ENCODE results near the gene TPM1. TPM values are rescaled to one million over a fixed set of nuclear protein-coding genes. Genes with fewer than 3 reads are reported as not detected.

Gene TPM1
- total and polyA plus RNA-seq, 3 experiments from 2014 or later, result 8.3 to 9.9 (median 9.4) TPM

DNA sequence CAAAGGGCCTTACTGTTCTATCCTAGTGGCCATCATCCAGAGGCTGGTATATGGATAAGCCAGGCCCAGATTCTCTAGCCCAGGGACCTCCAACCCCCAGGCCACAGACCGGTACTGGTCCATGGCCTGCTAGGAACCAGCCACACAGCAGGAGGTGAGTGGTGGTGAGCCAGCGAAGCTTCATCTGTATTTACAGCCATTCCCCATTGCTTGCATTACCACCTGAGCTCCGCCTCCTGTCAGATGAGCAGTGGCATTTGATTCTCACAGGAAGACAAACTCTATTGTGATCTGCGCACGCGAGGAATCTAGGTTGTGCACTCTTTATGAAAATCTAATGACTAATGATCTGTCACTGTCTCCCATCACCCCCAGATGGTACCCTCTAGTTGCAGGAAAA, 30.1 kb upstream of the TPM1 start:
- no peak overlapping the region for H3K27ac ChIP-seq (ENCODE audit: low read depth, low read length)
- H3K27ac Mint-ChIP-seq, result no peak overlapping the region
- no peak for DNase-seq
- no peaks in the 10 kb centered on the region for H3K27me3 ChIP-seq (ENCODE audit: insufficient read depth, low read length, poor library complexity, severe bottlenecking)
- no peaks in the 10 kb centered on the region for H3K36me3 Mint-ChIP-seq
- H3K4me1 ChIP-seq (ENCODE audit: insufficient read depth, low read length), result no peaks in the 10 kb centered on the region
- CTCF ChIA-PET, result no interaction called here
- H3K36me3 ChIP-seq (ENCODE audit: insufficient read depth, low read length), result no peaks in the 10 kb centered on the region
- H3K4me3 Mint-ChIP-seq, result no peak overlapping the region
- H3K9me3 Mint-ChIP-seq, result no peaks in the 10 kb centered on the region
- H3K4me1 Mint-ChIP-seq, result no peaks in the 10 kb centered on the region
- no peak overlapping the region for H3K4me3 ChIP-seq (ENCODE audit: low read length)
- no peaks in the 10 kb centered on the region for H3K9me3 ChIP-seq (ENCODE audit: low read length)
- POLR2A ChIA-PET, result no interaction called here
- peaks cover 1 to 17% of the 10 kb centered on the region in 2 donors for H3K27me3 Mint-ChIP-seq

DNA sequence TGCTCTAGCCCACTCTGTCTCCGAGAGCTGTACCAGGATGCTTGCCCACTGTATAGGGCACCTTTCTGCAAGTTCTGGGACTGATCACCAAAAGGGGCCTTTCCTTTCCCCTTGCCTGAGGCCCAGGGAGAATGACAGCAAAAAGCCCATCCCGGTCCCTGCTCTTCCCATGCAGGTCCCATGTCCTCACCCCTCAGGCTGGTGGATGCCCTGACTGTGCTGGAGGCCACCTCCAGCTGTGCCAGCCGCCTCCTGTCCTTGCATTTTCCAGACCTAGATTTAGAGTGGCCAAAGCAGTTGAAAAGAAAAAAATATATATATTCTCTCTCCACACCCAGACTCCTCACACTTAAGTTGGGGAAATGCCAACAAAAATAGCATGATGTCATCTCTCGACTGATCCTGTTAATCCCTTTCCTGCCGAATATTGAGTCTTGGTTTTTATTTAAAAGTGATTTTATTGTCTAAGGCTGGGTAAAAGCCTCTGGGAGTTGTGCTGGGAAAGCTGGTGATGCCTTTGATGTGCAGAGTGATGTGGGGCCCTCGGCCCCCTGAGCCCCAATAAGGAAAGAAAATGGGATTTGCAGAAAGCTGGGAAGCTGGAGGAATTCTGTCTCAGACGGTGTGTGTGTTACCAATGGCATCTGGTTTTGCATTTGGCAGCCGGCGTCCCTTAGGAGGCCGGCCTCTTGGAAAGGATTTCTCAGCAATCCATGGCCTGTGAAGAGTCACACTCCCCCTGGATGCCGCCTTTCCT, 29.3 kb upstream of the TPM1 start:
- H3K36me3 ChIP-seq (ENCODE audit: insufficient read depth, low read length), result no peaks in the 10 kb centered on the region
- H3K36me3 Mint-ChIP-seq, result no peaks in the 10 kb centered on the region
- H3K4me1 Mint-ChIP-seq, result no peaks in the 10 kb centered on the region
- ChIA-PET CTCF (no interaction called here), POLR2A (no interaction called here)
- no peak overlapping the region for H3K4me3 Mint-ChIP-seq
- H3K4me3 ChIP-seq (ENCODE audit: low read length), result no peak overlapping the region
- H3K9me3 ChIP-seq (ENCODE audit: low read length), result no peaks in the 10 kb centered on the region
- no peaks in the 10 kb centered on the region for H3K4me1 ChIP-seq (ENCODE audit: insufficient read depth, low read length)
- H3K27me3 Mint-ChIP-seq, result peaks cover 1 to 15% of the 10 kb centered on the region in 2 donors
- H3K27ac ChIP-seq (ENCODE audit: low read depth, low read length), result no peak overlapping the region
- no peaks in the 10 kb centered on the region for H3K27me3 ChIP-seq (ENCODE audit: insufficient read depth, low read length, poor library complexity, severe bottlenecking)
- no peaks in the 10 kb centered on the region for H3K9me3 Mint-ChIP-seq
- no peak for DNase-seq
- H3K27ac Mint-ChIP-seq, result peak overlapping the region in 1 of 8 donors; percentile 59

DNA sequence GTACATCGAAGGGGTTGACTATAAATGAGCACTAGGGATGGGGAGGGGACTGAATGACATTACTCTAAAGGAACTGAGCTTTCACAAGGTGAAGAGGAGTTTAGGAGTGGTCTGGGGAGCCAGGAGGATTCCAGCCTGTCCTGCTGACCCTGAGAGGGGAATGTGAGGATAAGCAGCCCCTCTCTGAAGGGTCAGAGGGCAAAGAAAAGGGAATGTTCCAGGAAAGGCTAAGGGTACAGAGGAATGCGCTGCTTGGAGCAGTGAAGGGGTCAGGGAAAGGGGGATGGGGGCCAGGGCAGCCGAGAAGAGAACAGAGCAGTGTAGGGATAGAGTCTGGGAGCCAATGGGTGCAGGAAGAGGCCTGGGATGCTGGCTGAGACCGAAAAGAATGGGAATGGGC, 28.0 kb upstream of the TPM1 start:
- Mint-ChIP-seq H3K36me3 (no peaks in the 10 kb centered on the region), H3K9me3 (no peaks in the 10 kb centered on the region), H3K4me1 (no peaks in the 10 kb centered on the region), H3K27me3 (peaks cover 1 to 9% of the 10 kb centered on the region in 2 donors), H3K4me3 (no peak overlapping the region), H3K27ac (no peak overlapping the region)
- Histone ChIP-seq H3K4me1 (ENCODE audit: insufficient read depth, low read length) (no peaks in the 10 kb centered on the region), H3K4me3 (ENCODE audit: low read length) (no peak overlapping the region), H3K9me3 (ENCODE audit: low read length) (no peaks in the 10 kb centered on the region), H3K27me3 (ENCODE audit: insufficient read depth, low read length, poor library complexity, severe bottlenecking) (no peaks in the 10 kb centered on the region), H3K27ac (ENCODE audit: low read depth, low read length) (no peak overlapping the region), H3K36me3 (ENCODE audit: insufficient read depth, low read length) (no peaks in the 10 kb centered on the region)
- DNase-seq, result no peak
- CTCF ChIA-PET, result no interaction called here
- POLR2A ChIA-PET, result no interaction called here

DNA sequence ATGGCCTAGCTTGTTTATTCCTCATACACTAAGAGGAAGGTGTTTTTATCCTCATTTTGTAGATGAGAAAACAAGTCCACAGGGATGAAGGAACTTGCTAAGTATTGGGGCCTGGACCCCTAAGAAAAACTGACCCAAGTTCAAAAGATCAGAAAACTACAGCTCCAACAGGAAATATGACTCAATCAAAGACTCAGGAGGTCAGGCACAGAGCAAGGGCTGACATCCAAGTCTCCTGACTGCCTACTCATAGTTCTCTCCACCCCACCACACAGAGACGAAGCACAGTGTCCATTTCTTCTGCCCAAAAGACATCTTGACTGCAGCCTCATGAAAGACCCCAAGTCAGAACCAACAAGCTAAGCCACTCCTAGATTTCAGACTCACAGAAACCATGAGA, 26.9 kb upstream of the TPM1 start:
- Histone ChIP-seq H3K4me3 (ENCODE audit: low read length) (no peak overlapping the region), H3K27me3 (ENCODE audit: insufficient read depth, low read length, poor library complexity, severe bottlenecking) (no peaks in the 10 kb centered on the region), H3K4me1 (ENCODE audit: insufficient read depth, low read length) (no peaks in the 10 kb centered on the region), H3K9me3 (ENCODE audit: low read length) (no peaks in the 10 kb centered on the region), H3K27ac (ENCODE audit: low read depth, low read length) (no peak overlapping the region), H3K36me3 (ENCODE audit: insufficient read depth, low read length) (no peaks in the 10 kb centered on the region)
- Mint-ChIP-seq H3K36me3 (no peaks in the 10 kb centered on the region), H3K27ac (no peak overlapping the region), H3K27me3 (peaks cover 1 to 3% of the 10 kb centered on the region in 2 donors), H3K4me1 (no peaks in the 10 kb centered on the region), H3K9me3 (no peaks in the 10 kb centered on the region), H3K4me3 (no peak overlapping the region)
- no peak for DNase-seq
- CTCF ChIA-PET, result no interaction called here
- POLR2A ChIA-PET, result no interaction called here

DNA sequence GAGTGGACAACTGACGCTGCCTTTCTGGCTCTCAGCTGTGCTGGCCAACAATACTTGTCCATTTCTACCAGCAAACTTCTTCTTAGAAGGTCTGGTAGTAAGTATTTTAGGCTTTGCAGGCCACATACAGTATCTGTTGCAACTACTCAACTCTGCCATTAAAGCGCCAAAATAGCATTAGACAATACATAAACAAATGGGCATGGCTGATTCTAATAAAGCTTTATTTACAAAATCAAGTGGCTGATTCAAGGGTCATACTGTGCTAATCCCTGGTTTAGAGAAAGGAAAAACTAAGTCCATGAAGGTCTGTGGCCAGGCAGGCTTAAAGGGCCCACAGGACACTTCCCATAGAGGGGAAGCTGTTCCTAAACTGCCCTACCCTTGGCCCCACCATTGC, 26.3 kb upstream of the TPM1 start:
- Histone ChIP-seq H3K4me1 (ENCODE audit: insufficient read depth, low read length) (no peaks in the 10 kb centered on the region), H3K27me3 (ENCODE audit: insufficient read depth, low read length, poor library complexity, severe bottlenecking) (no peaks in the 10 kb centered on the region), H3K9me3 (ENCODE audit: low read length) (no peaks in the 10 kb centered on the region), H3K27ac (ENCODE audit: low read depth, low read length) (no peak overlapping the region), H3K4me3 (ENCODE audit: low read length) (no peak overlapping the region), H3K36me3 (ENCODE audit: insufficient read depth, low read length) (no peaks in the 10 kb centered on the region)
- Mint-ChIP-seq H3K27me3 (peaks cover 0 to 1% of the 10 kb centered on the region in 2 donors), H3K27ac (no peak overlapping the region), H3K4me3 (no peak overlapping the region), H3K9me3 (no peaks in the 10 kb centered on the region), H3K36me3 (no peaks in the 10 kb centered on the region), H3K4me1 (no peaks in the 10 kb centered on the region)
- POLR2A ChIA-PET, result no interaction called here
- DNase-seq, result no peak
- CTCF ChIA-PET, result no interaction called here

DNA sequence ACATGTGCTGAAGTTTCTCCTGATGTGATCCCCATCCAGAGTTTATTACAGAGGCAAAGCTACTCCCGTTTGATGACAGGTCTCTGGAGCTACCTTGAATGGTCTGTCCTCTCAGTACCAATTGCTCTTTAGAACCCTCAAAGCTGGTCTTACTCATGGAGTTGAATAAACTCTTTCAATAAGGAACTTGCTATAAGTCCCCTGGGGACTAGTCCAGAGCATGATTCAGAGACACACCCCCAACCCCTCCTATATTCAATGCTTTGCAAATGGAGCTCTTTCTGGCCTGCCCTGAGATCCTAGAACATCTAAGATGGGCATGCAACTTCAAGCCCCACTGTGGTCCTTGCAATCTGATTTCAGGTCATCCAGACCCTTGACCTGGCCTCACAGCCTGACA, 23.9 kb upstream of the TPM1 start:
- Mint-ChIP-seq H3K27me3 (peaks cover 0 to 3% of the 10 kb centered on the region in 2 donors), H3K9me3 (no peaks in the 10 kb centered on the region), H3K27ac (no peak overlapping the region), H3K4me3 (no peak overlapping the region), H3K36me3 (no peaks in the 10 kb centered on the region), H3K4me1 (no peaks in the 10 kb centered on the region)
- Histone ChIP-seq H3K27me3 (ENCODE audit: insufficient read depth, low read length, poor library complexity, severe bottlenecking) (no peaks in the 10 kb centered on the region), H3K27ac (ENCODE audit: low read depth, low read length) (no peak overlapping the region), H3K9me3 (ENCODE audit: low read length) (no peaks in the 10 kb centered on the region), H3K4me1 (ENCODE audit: insufficient read depth, low read length) (no peaks in the 10 kb centered on the region), H3K36me3 (ENCODE audit: insufficient read depth, low read length) (no peaks in the 10 kb centered on the region), H3K4me3 (ENCODE audit: low read length) (no peak overlapping the region)
- ChIA-PET POLR2A (no interaction called here), CTCF (no interaction called here)
- DNase-seq, result no peak

- Mint-ChIP-seq H3K4me1 (no peaks in the 10 kb centered on the region), H3K27me3 (peaks cover 0 to 3% of the 10 kb centered on the region in 2 donors), H3K4me3 (no peak overlapping the region), H3K9me3 (no peaks in the 10 kb centered on the region), H3K36me3 (no peaks in the 10 kb centered on the region), H3K27ac (no peak overlapping the region)
- Histone ChIP-seq H3K9me3 (ENCODE audit: low read length) (no peaks in the 10 kb centered on the region), H3K4me1 (ENCODE audit: insufficient read depth, low read length) (no peaks in the 10 kb centered on the region), H3K27ac (ENCODE audit: low read depth, low read length) (no peak overlapping the region), H3K27me3 (ENCODE audit: insufficient read depth, low read length, poor library complexity, severe bottlenecking) (no peaks in the 10 kb centered on the region), H3K36me3 (ENCODE audit: insufficient read depth, low read length) (no peaks in the 10 kb centered on the region), H3K4me3 (ENCODE audit: low read length) (no peak overlapping the region)
- ChIA-PET CTCF (no interaction called here), POLR2A (no interaction called here)
- no peak for DNase-seq
Observed at GRCh38 chr15:63019511-63020109, 22.9 kb upstream of the TPM1 start.

- no peaks in the 10 kb centered on the region for H3K4me1 Mint-ChIP-seq
- no peaks in the 10 kb centered on the region for H3K27me3 ChIP-seq (ENCODE audit: insufficient read depth, low read length, poor library complexity, severe bottlenecking)
- H3K36me3 Mint-ChIP-seq, result no peaks in the 10 kb centered on the region
- H3K9me3 Mint-ChIP-seq, result no peaks in the 10 kb centered on the region
- ChIA-PET POLR2A (no interaction called here), CTCF (no interaction called here)
- no peaks in the 10 kb centered on the region for H3K9me3 ChIP-seq (ENCODE audit: low read length)
- no peaks in the 10 kb centered on the region for H3K4me1 ChIP-seq (ENCODE audit: insufficient read depth, low read length)
- H3K27me3 Mint-ChIP-seq, result peaks cover 3% of the 10 kb centered on the region in 2 donors
- H3K27ac Mint-ChIP-seq, result no peak overlapping the region
- H3K4me3 ChIP-seq (ENCODE audit: low read length), result no peak overlapping the region
- no peak overlapping the region for H3K4me3 Mint-ChIP-seq
- no peaks in the 10 kb centered on the region for H3K36me3 ChIP-seq (ENCODE audit: insufficient read depth, low read length)
- DNase-seq, result no peak
- H3K27ac ChIP-seq (ENCODE audit: low read depth, low read length), result no peak overlapping the region
Observed at GRCh38 chr15:63020128-63020527, 22.4 kb upstream of the TPM1 start.
